Brain microvascular endothelial cell (primary cell): ENCODE results near the gene SPACA7.

Experiments used
- DNase-seq: peaks from one replicate; pipeline ENCODE4 v3.0.0-alpha.2; 2020
- H3K27ac ChIP-seq: fragments of 250-450 bp; sonication (Bioruptor Pico); 2 replicates; pipeline ENCODE4 v1.5.1; 2020; ENCODE audit warnings: mild to moderate bottlenecking, moderate library complexity
- H3K27me3 ChIP-seq: fragments of 250-450 bp; sonication (Bioruptor Pico); replicated peaks from 2 replicates; pipeline ENCODE4 v1.5.1; 2020; ENCODE audit warnings: mild to moderate bottlenecking
- H3K36me3 ChIP-seq: fragments of 250-450 bp; sonication (Bioruptor Pico); replicated peaks from 2 replicates; pipeline ENCODE4 v1.5.1; 2020; ENCODE audit warnings: mild to moderate bottlenecking
- H3K4me3 ChIP-seq: 2 replicates; pipeline ENCODE4 v1.5.1; 2011; ENCODE audit warnings: low read depth, mild to moderate bottlenecking, control low read depth, low read length, moderate library complexity
- in situ Hi-C: cut with HindIII; loops from 2 replicates; pipeline ENCODE4 v1.10.0; 2017; ENCODE audit warnings: low sequenced_read_pairs, low pct_ligation_motif_present
- TF ChIP-seq, protein P1 (sequence below): IDR thresholded peaks from 2 replicates; pipeline ENCODE4 v1.5.1; 2011; ENCODE audit warnings: low read depth, mild to moderate bottlenecking, moderate library complexity, low read length, control low read depth, inconsistent platforms; ENCODE audit errors: missing control alignments

The SPACA7 gene, protein sequence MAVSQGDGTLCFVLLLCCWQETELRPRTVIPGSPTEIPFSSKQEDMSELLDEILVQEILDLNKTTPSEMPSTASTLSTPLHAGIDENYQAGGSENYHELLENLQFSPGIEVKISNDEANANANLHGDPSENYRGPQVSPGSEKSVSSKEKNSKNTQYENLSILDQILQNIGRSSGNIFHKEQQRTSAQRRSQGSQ

DNA sequence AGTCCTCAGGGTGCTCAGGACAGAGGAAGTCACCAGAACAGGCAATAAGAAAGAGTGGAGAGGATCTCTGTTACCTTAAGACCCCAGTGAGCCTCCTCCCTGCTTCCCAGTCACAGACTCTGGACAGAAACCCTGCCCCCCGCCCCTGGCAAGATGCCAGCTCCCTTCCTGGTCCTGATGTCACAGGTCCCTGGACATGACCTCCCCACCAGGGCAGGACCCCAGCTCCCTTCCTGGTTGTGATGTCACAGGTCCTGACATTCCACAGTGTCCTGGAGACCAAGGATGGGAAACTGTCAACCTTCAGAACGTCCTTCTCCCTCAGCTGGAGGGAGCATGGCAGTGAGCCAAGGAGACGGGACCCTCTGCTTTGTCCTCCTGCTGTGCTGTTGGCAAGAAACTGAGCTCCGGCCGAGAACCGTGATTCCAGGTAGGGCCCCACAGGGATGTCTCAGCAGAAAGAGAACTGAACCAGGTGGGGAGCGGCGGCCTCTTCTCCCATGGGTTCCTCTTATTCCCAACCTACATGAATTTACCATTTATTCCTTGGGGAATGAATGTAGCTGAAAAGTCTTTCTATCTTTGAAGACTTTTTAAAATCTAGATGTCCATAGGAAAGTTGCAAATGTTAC lies at the start of gene SPACA7:
SPACA7 (plus strand) TSS at position 306 of the 632 bp plus-strand sequence; CDS start at position 337, 31 bp downstream.
- TF ChIP-seq, protein P1, sequence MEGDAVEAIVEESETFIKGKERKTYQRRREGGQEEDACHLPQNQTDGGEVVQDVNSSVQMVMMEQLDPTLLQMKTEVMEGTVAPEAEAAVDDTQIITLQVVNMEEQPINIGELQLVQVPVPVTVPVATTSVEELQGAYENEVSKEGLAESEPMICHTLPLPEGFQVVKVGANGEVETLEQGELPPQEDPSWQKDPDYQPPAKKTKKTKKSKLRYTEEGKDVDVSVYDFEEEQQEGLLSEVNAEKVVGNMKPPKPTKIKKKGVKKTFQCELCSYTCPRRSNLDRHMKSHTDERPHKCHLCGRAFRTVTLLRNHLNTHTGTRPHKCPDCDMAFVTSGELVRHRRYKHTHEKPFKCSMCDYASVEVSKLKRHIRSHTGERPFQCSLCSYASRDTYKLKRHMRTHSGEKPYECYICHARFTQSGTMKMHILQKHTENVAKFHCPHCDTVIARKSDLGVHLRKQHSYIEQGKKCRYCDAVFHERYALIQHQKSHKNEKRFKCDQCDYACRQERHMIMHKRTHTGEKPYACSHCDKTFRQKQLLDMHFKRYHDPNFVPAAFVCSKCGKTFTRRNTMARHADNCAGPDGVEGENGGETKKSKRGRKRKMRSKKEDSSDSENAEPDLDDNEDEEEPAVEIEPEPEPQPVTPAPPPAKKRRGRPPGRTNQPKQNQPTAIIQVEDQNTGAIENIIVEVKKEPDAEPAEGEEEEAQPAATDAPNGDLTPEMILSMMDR: no peak
- Histone ChIP-seq H3K4me3 (no peak within 1 kb of the TSS), H3K36me3 (no peaks in the 10 kb centered on the region), H3K27me3 (no peaks in the 10 kb centered on the region), H3K27ac (no peak within 1 kb of the TSS)
- no peak for DNase-seq
- in situ Hi-C loops: no loop called here

DNA sequence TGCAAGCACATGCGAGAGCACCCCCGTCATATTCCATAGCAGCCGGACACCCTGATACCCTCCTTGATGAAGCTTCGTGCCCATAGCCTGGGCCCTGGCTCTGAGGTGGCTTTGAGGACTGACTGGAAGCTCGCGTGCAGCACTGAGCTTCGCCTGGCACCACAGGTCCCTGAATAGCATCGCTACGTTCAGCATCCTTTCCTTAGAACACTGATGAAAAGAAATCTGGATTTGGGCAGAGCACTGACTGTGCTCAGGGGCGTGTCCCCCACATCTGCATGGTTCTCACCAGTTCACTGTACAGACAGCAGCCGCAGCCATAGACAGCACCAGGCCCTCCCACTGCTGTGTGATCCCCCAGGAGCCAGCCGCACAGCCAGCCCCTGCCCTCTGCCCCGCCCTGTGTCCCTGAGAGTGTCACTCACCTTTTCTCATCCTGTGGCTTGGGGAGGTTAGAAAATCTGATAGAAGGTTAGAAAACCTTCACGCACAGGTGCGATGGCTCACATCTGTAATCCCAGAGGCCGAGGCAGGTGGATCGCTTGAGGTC lies 49.3 kb upstream of the SPACA7 start:
- no peak for DNase-seq
- Histone ChIP-seq H3K36me3 (no peaks in the 10 kb centered on the region), H3K27me3 (peaks cover 12% of the 10 kb centered on the region), H3K4me3 (no peak overlapping the region), H3K27ac (no peak overlapping the region)
- TF ChIP-seq, protein P1: no peak
- in situ Hi-C loops: no loop called here

DNA sequence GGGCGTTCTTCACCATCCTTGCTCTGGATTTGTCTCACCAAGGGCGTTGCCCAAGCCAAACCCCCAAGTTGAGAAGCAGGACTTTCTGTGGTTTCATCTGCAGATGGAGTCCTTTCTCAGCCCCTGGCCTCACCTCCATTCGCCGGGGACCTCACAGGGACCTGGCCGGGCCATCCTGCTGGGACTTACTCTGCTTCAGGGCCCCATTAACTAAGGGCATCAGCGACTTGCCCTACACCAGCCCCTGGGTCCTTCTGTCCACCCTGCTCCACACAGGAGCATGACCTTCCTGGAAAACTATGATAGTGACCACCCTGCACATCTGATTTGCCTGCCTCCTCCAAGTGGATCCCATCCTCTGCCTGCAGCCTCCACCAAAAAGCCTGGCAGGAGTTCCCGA lies 47.2 kb upstream of the SPACA7 start:
- H3K27ac ChIP-seq: no peak overlapping the region
- peaks cover 14% of the 10 kb centered on the region for H3K27me3 ChIP-seq
- no peak for DNase-seq
- TF ChIP-seq, protein P1: no peak
- H3K4me3 ChIP-seq: no peak overlapping the region
- in situ Hi-C loops: no loop called here
- H3K36me3 ChIP-seq: no peaks in the 10 kb centered on the region

DNA sequence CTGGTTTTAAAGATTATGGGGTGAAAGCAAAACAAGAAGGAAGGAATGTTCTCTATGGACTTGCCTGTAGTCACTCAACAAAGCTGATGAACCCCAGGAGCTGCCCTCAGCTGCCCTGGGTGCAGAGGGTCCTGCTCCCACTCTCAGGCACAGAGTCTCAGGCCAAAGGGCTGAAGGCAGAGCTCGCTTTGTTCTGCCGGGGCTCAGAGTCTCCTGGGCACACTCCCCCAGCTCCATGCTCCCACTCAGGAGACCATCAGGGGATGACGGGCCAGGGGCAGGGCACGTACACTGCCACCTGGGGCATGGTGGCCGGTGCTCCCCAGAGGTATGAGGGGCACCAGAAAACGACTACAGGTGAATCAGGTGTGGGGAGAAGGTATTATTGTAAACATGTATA lies 46.8 kb upstream of the SPACA7 start:
- peaks cover 14% of the 10 kb centered on the region for H3K27me3 ChIP-seq
- DNase-seq: no peak
- no peaks in the 10 kb centered on the region for H3K36me3 ChIP-seq
- H3K4me3 ChIP-seq: no peak overlapping the region
- H3K27ac ChIP-seq: no peak overlapping the region
- in situ Hi-C loops: no loop called here
- TF ChIP-seq, protein P1: no peak

DNA sequence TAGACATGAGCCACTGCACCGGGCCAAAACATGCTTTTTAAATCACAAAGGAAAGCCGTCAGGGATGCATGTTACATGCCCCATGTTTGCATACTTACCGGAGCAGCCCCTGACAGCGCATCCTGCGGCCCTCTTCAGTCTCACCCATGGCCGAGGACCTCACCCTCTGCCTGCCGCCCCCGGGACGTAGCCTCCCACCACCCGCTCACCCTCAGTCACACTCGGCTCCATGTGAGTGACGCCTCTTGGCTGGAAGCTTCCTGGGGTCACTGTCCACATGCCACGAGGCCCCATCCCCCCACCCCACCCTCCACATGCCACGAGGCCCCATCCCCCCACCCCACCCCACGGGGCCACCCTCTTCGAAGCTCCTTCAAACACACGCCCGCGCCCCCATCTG lies 46.1 kb upstream of the SPACA7 start:
- in situ Hi-C loops: no loop called here

More for the DNA sequence above, 46.1 kb upstream of the SPACA7 start:
- DNase-seq: no peak
- no peak overlapping the region for H3K27ac ChIP-seq
- TF ChIP-seq, protein P1: no peak
- no peak overlapping the region for H3K4me3 ChIP-seq
- peaks cover 14% of the 10 kb centered on the region for H3K27me3 ChIP-seq
- H3K36me3 ChIP-seq: no peaks in the 10 kb centered on the region
